Activated effector memory CD4-positive, alpha-beta T cell treated with Interleukin-2 at 50 U/mL for 16 hours (primary cell): Measurements from ENCODE around the gene TM4SF18.

Experiments used
- DNase-seq: peaks from one replicate; pipeline ENCODE4 v3.0.0-alpha.2; 2020

Gene TM4SF18

GRCh38 chr3:149324332-149324731 is 9.1 kb downstream of the TM4SF18 start:
- DNase-seq: no peak

- no peak for DNase-seq
Measured at GRCh38 chr3:149321640-149322039, 11.8 kb downstream of the TM4SF18 start.

DNA sequence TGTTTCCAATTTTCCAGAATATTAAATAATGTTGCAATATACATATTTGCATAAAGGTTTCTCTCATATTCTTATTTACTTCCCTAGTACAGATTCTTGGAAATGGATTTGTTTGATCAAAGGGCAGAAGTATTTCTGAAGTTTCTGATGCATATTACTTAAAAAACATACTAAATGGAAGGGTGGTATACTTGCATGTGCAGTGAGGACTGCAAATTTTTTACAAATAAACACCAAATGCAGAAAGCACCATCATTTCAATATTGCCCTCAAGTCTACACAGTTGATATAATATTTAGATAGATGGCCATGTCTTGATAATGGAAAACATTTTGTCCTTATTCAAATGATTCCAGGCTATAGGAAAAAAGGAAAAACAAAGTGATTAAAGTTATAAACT is 12.3 kb downstream of the TM4SF18 start:
- no peak for DNase-seq

DNA sequence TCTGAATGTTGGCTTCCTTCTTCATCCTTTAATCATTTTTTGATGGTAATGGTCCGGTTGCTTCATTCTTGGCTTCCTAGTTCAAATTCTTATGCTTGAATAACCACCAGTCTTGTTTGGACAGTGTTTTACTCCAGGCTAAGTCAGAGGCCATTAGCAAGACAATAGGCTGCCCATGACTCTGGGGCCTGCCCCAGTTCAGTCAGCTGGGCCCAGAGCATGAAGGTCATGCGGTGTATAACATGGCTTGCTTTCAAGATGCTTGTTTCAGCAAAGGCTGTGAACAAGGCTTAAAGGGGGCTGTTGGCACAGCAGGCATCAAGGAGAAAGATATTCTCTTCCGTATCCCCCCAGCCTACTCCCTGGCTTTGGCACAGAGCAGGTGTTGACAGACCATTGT is 13.7 kb downstream of the TM4SF18 start:
- no peak for DNase-seq

- DNase-seq: no peak
Measured at GRCh38 chr3:149317072-149317471, 16.4 kb downstream of the TM4SF18 start.

- no peak for DNase-seq
Measured at GRCh38 chr3:149316437-149316836, 17.0 kb downstream of the TM4SF18 start.

DNA sequence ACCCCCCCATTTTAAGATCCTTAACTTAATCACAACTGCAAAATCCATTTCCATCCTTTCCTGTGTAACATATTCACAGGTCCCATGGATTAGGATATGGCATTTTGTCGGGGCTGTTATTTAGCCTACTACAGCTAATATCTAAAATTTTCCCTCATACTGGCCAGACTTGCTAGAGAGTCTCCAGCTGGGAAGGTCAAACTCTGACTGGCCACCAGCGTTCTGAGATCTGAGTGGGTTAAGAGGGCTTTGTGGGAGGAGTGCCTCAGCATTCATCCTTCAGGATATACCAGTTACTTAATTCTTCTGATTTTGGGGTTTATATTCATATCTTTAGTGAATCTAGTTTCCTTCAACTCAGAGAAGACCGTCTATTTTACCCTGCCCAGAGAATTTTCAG is 17.7 kb downstream of the TM4SF18 start:
- no peak for DNase-seq

- no peak for DNase-seq
Measured at GRCh38 chr3:149314807-149315578, 18.4 kb downstream of the TM4SF18 start.

DNA sequence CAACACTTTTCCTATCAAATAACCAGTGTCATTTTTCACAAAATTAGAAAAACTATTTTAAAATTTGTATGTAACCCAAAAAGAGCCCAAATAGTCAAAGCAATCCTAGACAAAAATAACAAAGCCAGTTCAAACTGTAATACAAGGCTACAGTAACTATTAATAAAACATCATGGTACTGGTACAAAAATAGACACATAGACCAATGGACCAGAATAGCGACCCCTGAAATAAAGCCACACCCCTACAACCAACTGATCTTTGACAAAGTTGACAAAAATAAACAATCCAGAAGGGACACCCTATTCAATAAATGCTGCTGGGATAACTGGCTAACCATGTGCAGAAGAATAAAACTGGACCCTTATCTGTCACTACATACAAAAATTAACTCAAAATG is 19.9 kb downstream of the TM4SF18 start:
- DNase-seq: no peak

GRCh38 chr3:149310796-149311534 is 22.5 kb downstream of the TM4SF18 start:
- DNase-seq: no peak

- DNase-seq: no peak
Measured at GRCh38 chr3:149307435-149307783, 26.0 kb downstream of the TM4SF18 start.

GRCh38 chr3:149306751-149307434 is 26.5 kb downstream of the TM4SF18 start:
- no peak for DNase-seq

DNA sequence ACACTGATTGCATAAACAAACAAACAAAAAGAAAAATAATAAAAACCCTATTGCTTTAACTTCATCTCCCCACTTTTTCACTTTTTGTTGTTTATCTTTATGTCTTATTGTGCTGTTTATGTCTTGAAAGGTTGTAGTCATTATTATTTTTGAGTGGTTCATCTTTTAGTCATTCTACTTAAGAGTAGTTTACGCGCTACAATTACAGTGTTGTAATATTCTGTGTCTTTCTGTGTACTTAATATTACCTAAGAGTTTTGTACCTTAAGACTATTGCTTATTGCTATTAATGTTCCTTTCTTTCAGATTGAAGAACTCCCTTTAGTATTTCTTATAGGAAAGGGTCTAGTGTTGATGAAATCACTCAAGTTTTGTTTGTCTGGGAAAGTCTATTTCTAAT is 28.1 kb downstream of the TM4SF18 start:
- DNase-seq: no peak

- no peak for DNase-seq
Measured at GRCh38 chr3:149299938-149300801, 33.3 kb downstream of the TM4SF18 start.

- no peak for DNase-seq
Measured at GRCh38 chr3:149296972-149297371, 36.5 kb downstream of the TM4SF18 start.

DNA sequence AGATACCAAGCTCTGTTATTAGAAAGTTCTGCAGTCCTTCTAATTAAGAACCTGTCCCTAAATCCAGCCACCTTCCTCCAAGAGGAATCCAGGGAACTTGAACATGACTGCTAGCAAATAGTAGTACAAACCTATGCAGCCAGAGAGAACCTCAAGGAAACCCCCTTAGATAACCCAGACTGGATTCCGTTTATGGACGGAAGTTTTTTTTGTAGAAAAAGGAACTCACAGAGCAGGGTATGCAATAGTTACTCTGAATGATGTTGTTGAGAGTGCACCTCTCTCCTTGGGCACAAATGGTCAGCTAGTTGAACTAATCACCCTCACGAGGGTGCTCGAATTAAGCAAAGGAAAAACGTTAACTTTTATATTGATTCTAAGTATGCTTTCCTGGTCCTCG is 40.8 kb downstream of the TM4SF18 start:
- no peak for DNase-seq

GRCh38 chr3:149291178-149291577 is 42.3 kb downstream of the TM4SF18 start:
- DNase-seq: no peak

- DNase-seq: no peak
Measured at GRCh38 chr3:149288655-149289054, 44.8 kb downstream of the TM4SF18 start.

GRCh38 chr3:149284034-149284433 is 49.4 kb downstream of the TM4SF18 start:
- no peak for DNase-seq

- no peak for DNase-seq
Measured at GRCh38 chr3:149283401-149283800, 50.0 kb downstream of the TM4SF18 start.

DNA sequence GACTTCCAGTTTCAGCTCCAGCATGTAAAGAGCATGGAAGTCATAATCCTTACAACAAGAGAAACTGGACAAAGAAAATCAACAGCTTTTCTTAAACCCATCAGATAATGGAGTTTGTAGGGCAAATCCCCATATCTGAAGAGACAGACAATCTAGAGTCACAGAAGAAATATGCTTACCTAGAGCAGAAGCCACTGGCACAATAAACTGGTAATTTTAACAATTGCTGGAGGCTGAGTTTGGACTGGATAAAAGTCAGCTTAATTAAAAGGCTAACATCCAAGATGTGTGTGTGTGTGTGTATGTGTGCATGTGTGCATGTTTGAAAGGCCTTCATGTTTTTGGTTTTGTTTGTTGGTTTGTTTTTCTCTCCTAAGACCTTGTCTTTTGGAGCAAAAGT is 50.6 kb downstream of the TM4SF18 start:
- DNase-seq: no peak

GRCh38 chr3:149282322-149282721 is 51.1 kb downstream of the TM4SF18 start:
- DNase-seq: no peak
